ENCODE data around the gene DCK. TPM values are rescaled to one million over a fixed set of nuclear protein-coding genes. Genes with fewer than 3 reads are reported as not detected.
"Not testable (repeated sequence)": the region's sequence is repeated elsewhere in the genome, so short reads cannot be mapped to it uniquely, and the experiment has no call there.

The DCK gene
- total RNA-seq, 1 donor from 2014 or later = 19.6 TPM

DNA sequence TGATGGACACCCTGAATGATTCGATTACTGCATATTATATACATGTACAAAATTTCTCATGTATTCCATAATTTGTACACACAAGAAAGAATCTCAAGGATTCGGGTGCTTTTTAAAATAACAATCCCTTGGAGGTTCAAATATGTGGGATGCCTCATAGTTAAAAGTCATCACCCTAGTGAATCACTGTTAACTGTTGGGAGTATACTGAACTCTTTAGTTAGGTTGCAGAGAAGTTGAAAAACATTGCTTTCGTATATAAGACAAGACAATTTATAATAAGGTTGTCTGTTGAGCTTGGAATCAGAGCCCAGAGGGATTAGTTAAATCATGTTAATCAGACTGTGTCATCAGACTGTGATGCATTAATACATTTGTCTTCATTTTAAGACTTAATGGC lies 15.6 kb downstream of the DCK start:
- Mint-ChIP-seq H3K4me3 (ENCODE audit: low read depth) (no peak overlapping the region), H3K36me3 (ENCODE audit: insufficient read depth) (peaks cover 22% of the 10 kb centered on the region), H3K27me3 (no peaks in the 10 kb centered on the region), H3K9me3 (ENCODE audit: low read depth) (peaks cover 10% of the 10 kb centered on the region), H3K27ac (no peak overlapping the region), H3K4me1 (ENCODE audit: low read depth) (peaks cover 9% of the 10 kb centered on the region)
- no peak for DNase-seq (ENCODE audit: low spot score, unreplicated experiment)
- TF ChIP-seq, protein P1, sequence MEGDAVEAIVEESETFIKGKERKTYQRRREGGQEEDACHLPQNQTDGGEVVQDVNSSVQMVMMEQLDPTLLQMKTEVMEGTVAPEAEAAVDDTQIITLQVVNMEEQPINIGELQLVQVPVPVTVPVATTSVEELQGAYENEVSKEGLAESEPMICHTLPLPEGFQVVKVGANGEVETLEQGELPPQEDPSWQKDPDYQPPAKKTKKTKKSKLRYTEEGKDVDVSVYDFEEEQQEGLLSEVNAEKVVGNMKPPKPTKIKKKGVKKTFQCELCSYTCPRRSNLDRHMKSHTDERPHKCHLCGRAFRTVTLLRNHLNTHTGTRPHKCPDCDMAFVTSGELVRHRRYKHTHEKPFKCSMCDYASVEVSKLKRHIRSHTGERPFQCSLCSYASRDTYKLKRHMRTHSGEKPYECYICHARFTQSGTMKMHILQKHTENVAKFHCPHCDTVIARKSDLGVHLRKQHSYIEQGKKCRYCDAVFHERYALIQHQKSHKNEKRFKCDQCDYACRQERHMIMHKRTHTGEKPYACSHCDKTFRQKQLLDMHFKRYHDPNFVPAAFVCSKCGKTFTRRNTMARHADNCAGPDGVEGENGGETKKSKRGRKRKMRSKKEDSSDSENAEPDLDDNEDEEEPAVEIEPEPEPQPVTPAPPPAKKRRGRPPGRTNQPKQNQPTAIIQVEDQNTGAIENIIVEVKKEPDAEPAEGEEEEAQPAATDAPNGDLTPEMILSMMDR (IDR thresholded peaks at IDR 0.05; ENCODE audit: unreplicated experiment) = no peak

DNA sequence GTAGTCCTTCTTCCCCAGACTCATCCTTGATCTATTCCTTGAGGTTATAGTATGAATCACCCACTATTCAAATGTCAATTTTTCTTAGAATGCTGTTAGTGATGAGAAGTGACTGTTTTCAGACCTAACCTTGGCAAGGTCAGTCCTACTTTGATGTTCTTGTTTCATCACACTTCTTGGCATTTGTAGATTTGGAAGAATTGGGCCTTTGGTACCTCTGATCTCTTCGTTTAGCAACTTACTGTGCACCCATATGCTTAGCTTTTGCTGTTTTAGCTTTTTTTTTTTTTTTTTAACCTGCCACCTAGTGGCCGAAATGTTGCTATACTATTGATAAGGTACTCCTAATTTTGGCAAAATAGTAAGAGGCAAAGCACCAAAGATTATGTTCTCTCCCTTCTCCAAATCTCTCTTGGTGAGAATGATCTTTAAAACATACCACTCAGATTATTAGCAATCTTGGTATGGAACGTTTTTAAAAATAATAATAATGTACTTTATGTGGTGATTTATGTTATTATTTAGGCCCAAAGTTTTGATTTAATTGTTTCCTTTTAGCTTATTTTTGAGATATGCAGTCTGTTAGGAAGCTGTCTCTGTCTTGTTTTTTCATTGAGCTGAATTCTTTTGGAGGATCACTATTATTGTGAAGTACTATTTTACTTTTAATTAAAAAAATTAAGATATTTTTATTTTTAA lies 16.6 kb downstream of the DCK start:
- Mint-ChIP-seq H3K4me3 (ENCODE audit: low read depth) (no peak overlapping the region), H3K36me3 (ENCODE audit: insufficient read depth) (peaks cover 26% of the 10 kb centered on the region), H3K9me3 (ENCODE audit: low read depth) (peaks cover 13% of the 10 kb centered on the region), H3K27ac (no peak overlapping the region), H3K27me3 (no peaks in the 10 kb centered on the region), H3K4me1 (ENCODE audit: low read depth) (peaks cover 3% of the 10 kb centered on the region)
- TF ChIP-seq, protein P1 (IDR thresholded peaks at IDR 0.05; ENCODE audit: unreplicated experiment) = peak; percentile 75
- no peak for DNase-seq (ENCODE audit: low spot score, unreplicated experiment)

- H3K36me3 Mint-ChIP-seq (ENCODE audit: insufficient read depth) = peaks cover 30% of the 10 kb centered on the region
- no peak for DNase-seq (ENCODE audit: low spot score, unreplicated experiment)
- H3K4me3 Mint-ChIP-seq (ENCODE audit: low read depth) = no peak overlapping the region
- TF ChIP-seq, protein P1 (IDR thresholded peaks at IDR 0.05; ENCODE audit: unreplicated experiment) = no peak
- H3K9me3 Mint-ChIP-seq (ENCODE audit: low read depth) = peaks cover 21% of the 10 kb centered on the region
- H3K4me1 Mint-ChIP-seq (ENCODE audit: low read depth) = peaks cover 2% of the 10 kb centered on the region
- H3K27ac Mint-ChIP-seq = no peak overlapping the region
- H3K27me3 Mint-ChIP-seq = no peaks in the 10 kb centered on the region
These were observed 18.0 kb downstream of the DCK start for GRCh38 chr4:71011451-71011850.

GRCh38 chr4:71017391-71017790 lies 23.9 kb downstream of the DCK start:
- H3K27me3 Mint-ChIP-seq; DNase-seq (ENCODE audit: low spot score, unreplicated experiment); H3K27ac Mint-ChIP-seq; H3K4me3 Mint-ChIP-seq (ENCODE audit: low read depth); H3K4me1 Mint-ChIP-seq (ENCODE audit: low read depth): not testable (repeated sequence)
- H3K9me3 Mint-ChIP-seq (ENCODE audit: low read depth) = peaks cover 21% of the 10 kb centered on the region
- H3K36me3 Mint-ChIP-seq (ENCODE audit: insufficient read depth) = peaks cover 27% of the 10 kb centered on the region

DNA sequence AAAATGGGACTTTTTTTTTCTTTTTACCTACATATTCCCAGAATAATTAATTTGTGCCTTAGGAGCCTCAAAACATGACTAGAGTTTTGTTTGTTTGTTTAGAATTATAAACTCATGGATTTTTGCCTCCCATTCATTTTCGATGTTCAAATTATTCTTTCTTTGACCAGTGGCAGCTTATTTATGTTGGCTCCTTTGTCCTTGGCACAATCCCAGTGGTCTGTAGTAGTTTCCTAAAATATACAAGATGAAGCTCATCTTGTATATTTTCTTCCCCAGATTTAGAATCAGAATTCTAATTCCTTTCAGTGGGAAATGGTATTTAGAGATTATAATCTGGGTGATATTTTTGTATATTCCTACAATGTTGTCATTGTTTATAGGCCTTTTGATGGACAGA lies 27.2 kb downstream of the DCK start:
- TF ChIP-seq, protein P1 (IDR thresholded peaks at IDR 0.05; ENCODE audit: unreplicated experiment) = no peak
- no peak for DNase-seq (ENCODE audit: low spot score, unreplicated experiment)
- no peaks in the 10 kb centered on the region for H3K27me3 Mint-ChIP-seq

GRCh38 chr4:71025654-71026053 lies 32.2 kb downstream of the DCK start:
- no peak overlapping the region for H3K27ac Mint-ChIP-seq
- no peak for DNase-seq (ENCODE audit: low spot score, unreplicated experiment)
- H3K27me3 Mint-ChIP-seq = no peaks in the 10 kb centered on the region
- H3K9me3 Mint-ChIP-seq (ENCODE audit: low read depth) = no peaks in the 10 kb centered on the region
- no peak overlapping the region for H3K4me3 Mint-ChIP-seq (ENCODE audit: low read depth)
- H3K4me1 Mint-ChIP-seq (ENCODE audit: low read depth) = no peaks in the 10 kb centered on the region
- TF ChIP-seq, protein P1 (IDR thresholded peaks at IDR 0.05; ENCODE audit: unreplicated experiment) = no peak
- peaks cover 17% of the 10 kb centered on the region for H3K36me3 Mint-ChIP-seq (ENCODE audit: insufficient read depth)

More for the DNA sequence above, 27.2 kb downstream of the DCK start:
- no peak overlapping the region for H3K4me3 Mint-ChIP-seq (ENCODE audit: low read depth)
- no peaks in the 10 kb centered on the region for H3K4me1 Mint-ChIP-seq (ENCODE audit: low read depth)
- no peak overlapping the region for H3K27ac Mint-ChIP-seq
- peaks cover 20% of the 10 kb centered on the region for H3K36me3 Mint-ChIP-seq (ENCODE audit: insufficient read depth)
- H3K9me3 Mint-ChIP-seq (ENCODE audit: low read depth) = peaks cover 5% of the 10 kb centered on the region
